ENCODE measurements around the gene FRAS1.

- TF ChIP-seq ZNF384 (IDR thresholded peaks at IDR 0.05; ENCODE audit: low read depth, low read length) (no peak), HDAC1 (IDR thresholded peaks at IDR 0.05) (no peak), ATF2 (CRISPR knock-in tag; IDR thresholded peaks at IDR 0.05) (no peak), ZNF134 (CRISPR knock-in tag; conservative IDR thresholded peaks at IDR 0.05) (no peak), NR2C2 (CRISPR knock-in tag; IDR thresholded peaks at IDR 0.05) (no peak), NR2C2 (tag; IDR thresholded peaks at IDR 0.05) (no peak)
Observed at GRCh38 chr4:78293821-78294301, 236.7 kb downstream of the FRAS1 start.
